PFSK-1 (cell line): ENCODE data around the gene STIP1.

Source experiments
- POLR2AphosphoS5 ChIP-seq: IDR thresholded peaks from 2 replicates; pipeline ENCODE4 v1.6.1; 2012; ENCODE audit warnings: low read depth, mild to moderate bottlenecking, control low read depth, low read length, moderate library complexity
- REST ChIP-seq, 2 experiments: IDR thresholded peaks; 2 replicates each; pipeline versions ENCODE4 v1.6.1 to v1.8.0; 2011 to 2012; ENCODE audit warnings: low read depth in 2 of 2, low read length in 2 of 2, control low read depth in 1 of 2, inconsistent platforms in 1 of 2, mild to moderate bottlenecking in 1 of 2, moderate library complexity in 1 of 2; ENCODE audit not compliant: insufficient read depth in 1 of 2
- SIN3A ChIP-seq: IDR thresholded peaks from 2 replicates; pipeline ENCODE4 v1.6.1; 2012; ENCODE audit warnings: mild to moderate bottlenecking, low read length, moderate library complexity, borderline replicate concordance; ENCODE audit not compliant: insufficient read depth
- TAF1 ChIP-seq: IDR thresholded peaks from 2 replicates; pipeline ENCODE4 v1.6.1; 2012; ENCODE audit warnings: low read length, control low read depth, borderline replicate concordance; ENCODE audit not compliant: insufficient read depth

- TF ChIP-seq SIN3A = no peak
- TF ChIP-seq POLR2AphosphoS5 = no peak
- TF ChIP-seq TAF1 = no peak
- no peak for TF ChIP-seq REST (IDR thresholded peaks at IDR 0.05; ENCODE audit: insufficient read depth in 1 of 2, low read depth in 2 of 2, low read length in 2 of 2)
These were observed 64.5 kb downstream of the STIP1 start for GRCh38 chr11:64250415-64251015.
